PC-9 (cell line): ENCODE data around the gene RTP5. TPM values are rescaled to one million over a fixed set of nuclear protein-coding genes. Genes with fewer than 3 reads are reported as not detected.

Experiments used
- BruUV-seq: library from RNA; stranded (reverse); fragments of 400-500 nt; replicated peaks from 2 replicates; lab custom pipeline; 2021; lab: Mats Ljungman, UMichigan
- CTCF ChIA-PET: fragments of 300-600 bp; sonication (Branson Sonifier 250); formaldehyde crosslinking; loops from one replicate; lab custom pipeline; 2022; ENCODE audit warnings: antibody characterized with exemption; lab: Charles Lee
- POLR2A ChIA-PET: fragments of 300-600 bp; sonication (Branson Sonifier 250); formaldehyde crosslinking; loops from one replicate; lab custom pipeline; 2022; ENCODE audit warnings: antibody characterized with exemption; ENCODE audit not compliant: unreplicated experiment; lab: Charles Lee
- DNase-seq, 2 experiments: peaks; one replicate each; pipeline versions ENCODE4 v3.0.0 to v3.0.0-alpha.2; 2015 to 2022; ENCODE audit warnings: mixed read lengths in 1 of 2
- H2AFZ ChIP-seq: fragments of 200-600 bp; sonication (generic); 2 replicates; pipeline ENCODE4 v1.8.1; 2017; ENCODE audit warnings: antibody characterized with exemption
- H3F3A ChIP-seq: fragments of 200-600 bp; sonication (generic); 2 replicates; pipeline ENCODE4 v1.8.1; 2017; ENCODE audit warnings: antibody characterized with exemption, mild to moderate bottlenecking, low read depth; ENCODE audit not compliant: insufficient read depth
- H3K27ac ChIP-seq: fragments of 200-600 bp; sonication (generic); 2 replicates; pipeline ENCODE4 v1.6.1; 2016; ENCODE audit warnings: mixed run types
- H3K27me3 ChIP-seq: fragments of 200-600 bp; sonication (generic); 2 replicates; pipeline ENCODE4 v1.6.1; 2016; ENCODE audit warnings: low read depth, mixed run types; ENCODE audit not compliant: insufficient read depth
- H3K36me3 ChIP-seq: fragments of 200-600 bp; sonication (generic); 2 replicates; pipeline ENCODE4 v1.6.1; 2016; ENCODE audit warnings: low read depth, mixed run types
- H3K4me1 ChIP-seq: fragments of 200-600 bp; sonication (generic); replicated peaks from 2 replicates; pipeline ENCODE4 v1.6.1; 2016; ENCODE audit warnings: mixed run types; ENCODE audit not compliant: insufficient read depth
- H3K4me2 ChIP-seq: fragments of 200-600 bp; sonication (generic); 2 replicates; pipeline ENCODE4 v1.6.1; 2017; ENCODE audit warnings: mixed run types
- H3K4me3 ChIP-seq: fragments of 200-600 bp; sonication (generic); 2 replicates; pipeline ENCODE4 v1.6.1; 2016; ENCODE audit warnings: mixed run types
- H3K79me2 ChIP-seq: fragments of 200-600 bp; sonication (generic); 2 replicates; pipeline ENCODE4 v1.6.1; 2017; ENCODE audit warnings: low read depth, mixed run types
- H3K9me2 ChIP-seq: fragments of 200-600 bp; sonication (generic); 2 replicates; pipeline ENCODE4 v1.8.1; 2017; ENCODE audit warnings: mild to moderate bottlenecking; ENCODE audit not compliant: insufficient read depth
- H3K9me3 ChIP-seq: fragments of 200-600 bp; sonication (generic); 2 replicates; pipeline ENCODE4 v1.8.1; 2016; ENCODE audit warnings: low read depth; ENCODE audit not compliant: insufficient read depth
- H4K20me1 ChIP-seq: fragments of 200-600 bp; sonication (generic); 2 replicates; pipeline ENCODE4 v1.8.1; 2017; ENCODE audit not compliant: insufficient read depth
- EZH2 ChIP-seq: fragments of 200-600 bp; sonication (generic); IDR thresholded peaks from 2 replicates; pipeline ENCODE4 v1.8.0; 2017; ENCODE audit warnings: antibody characterized with exemption, low read depth
- intact Hi-C: fragments of 100-400 bp; cut with micrococcal nuclease; formaldehyde crosslinking; loops from one replicate; pipeline ENCODE4 v1.10.0; 2022; ENCODE audit not compliant: unreplicated experiment
- total RNA-seq: library from RNA; stranded (reverse); gene quantifications from 2 replicates; pipeline ENCODE4 v1.2.3, GENCODE V29; 2021
- TF ChIP-seq, protein P1 (sequence below): fragments of 200-600 bp; sonication (generic); conservative IDR thresholded peaks from 2 replicates; pipeline ENCODE4 v1.6.1; 2017; ENCODE audit warnings: mixed run types, antibody characterized with exemption, mild to moderate bottlenecking, moderate library complexity

Gene RTP5
- total RNA-seq, 1 experiment from 2014 or later: not detected

DNA sequence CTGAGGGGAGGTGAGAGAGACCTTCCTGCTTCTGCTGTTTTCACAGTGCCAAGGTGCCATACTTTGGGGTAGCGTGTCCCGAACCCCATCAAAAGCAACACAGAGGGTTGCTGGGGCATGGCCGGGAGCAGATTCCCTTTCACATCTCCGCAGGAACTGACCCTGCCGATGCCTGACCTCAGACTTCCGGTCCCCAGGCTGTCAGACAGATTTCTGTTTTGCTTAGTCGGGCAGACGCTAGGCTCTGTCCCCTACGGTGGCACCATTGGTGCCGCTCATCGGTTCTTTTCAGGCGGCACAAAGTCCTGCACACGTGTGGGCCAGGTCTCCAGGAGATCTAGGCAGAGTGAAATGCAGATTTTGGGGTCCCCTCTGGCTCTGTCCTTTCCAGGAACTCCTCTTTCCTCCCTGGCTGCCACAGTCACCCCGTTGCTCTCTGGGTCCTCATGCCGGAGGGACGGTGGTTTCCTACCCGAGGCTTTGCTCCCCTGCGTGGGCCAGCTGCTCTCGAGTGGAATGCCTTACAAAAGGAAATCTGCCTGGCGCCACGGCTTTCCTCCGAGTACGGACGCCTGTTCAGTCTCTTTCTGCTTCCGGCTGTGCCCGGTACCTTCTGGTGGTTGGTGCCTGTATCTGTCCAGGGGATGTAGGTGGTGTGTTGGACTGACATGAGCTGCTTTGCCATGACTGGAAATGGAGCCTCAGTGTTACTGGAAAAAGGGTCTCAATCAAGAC is 39.3 kb downstream of the RTP5 start:
- H2AFZ ChIP-seq: no peak overlapping the region
- H3K9me2 ChIP-seq: no peaks in the 10 kb centered on the region
- CTCF ChIA-PET: no interaction called here
- no peaks in the 10 kb centered on the region for H4K20me1 ChIP-seq
- H3K4me2 ChIP-seq: no peak overlapping the region
- no peak overlapping the region for H3K27ac ChIP-seq
- BruUV-seq: no TSS peak
- no peaks in the 10 kb centered on the region for H3K36me3 ChIP-seq
- no peaks in the 10 kb centered on the region for H3K4me1 ChIP-seq
- no peaks in the 10 kb centered on the region; the same call in 1 of the 2 replicates for H3K9me3 ChIP-seq
- no peaks in the 10 kb centered on the region for H3F3A ChIP-seq
- H3K27me3 ChIP-seq: peaks cover 88% of the 10 kb centered on the region
- TF ChIP-seq, protein P1, sequence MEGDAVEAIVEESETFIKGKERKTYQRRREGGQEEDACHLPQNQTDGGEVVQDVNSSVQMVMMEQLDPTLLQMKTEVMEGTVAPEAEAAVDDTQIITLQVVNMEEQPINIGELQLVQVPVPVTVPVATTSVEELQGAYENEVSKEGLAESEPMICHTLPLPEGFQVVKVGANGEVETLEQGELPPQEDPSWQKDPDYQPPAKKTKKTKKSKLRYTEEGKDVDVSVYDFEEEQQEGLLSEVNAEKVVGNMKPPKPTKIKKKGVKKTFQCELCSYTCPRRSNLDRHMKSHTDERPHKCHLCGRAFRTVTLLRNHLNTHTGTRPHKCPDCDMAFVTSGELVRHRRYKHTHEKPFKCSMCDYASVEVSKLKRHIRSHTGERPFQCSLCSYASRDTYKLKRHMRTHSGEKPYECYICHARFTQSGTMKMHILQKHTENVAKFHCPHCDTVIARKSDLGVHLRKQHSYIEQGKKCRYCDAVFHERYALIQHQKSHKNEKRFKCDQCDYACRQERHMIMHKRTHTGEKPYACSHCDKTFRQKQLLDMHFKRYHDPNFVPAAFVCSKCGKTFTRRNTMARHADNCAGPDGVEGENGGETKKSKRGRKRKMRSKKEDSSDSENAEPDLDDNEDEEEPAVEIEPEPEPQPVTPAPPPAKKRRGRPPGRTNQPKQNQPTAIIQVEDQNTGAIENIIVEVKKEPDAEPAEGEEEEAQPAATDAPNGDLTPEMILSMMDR: no peak
- no peak overlapping the region for H3K4me3 ChIP-seq
- POLR2A ChIA-PET: no interaction called here
- intact Hi-C loops: no loop called here
- no peaks in the 10 kb centered on the region for H3K79me2 ChIP-seq
- peak in 1 of 2 experiments; percentile 26 for DNase-seq

DNA sequence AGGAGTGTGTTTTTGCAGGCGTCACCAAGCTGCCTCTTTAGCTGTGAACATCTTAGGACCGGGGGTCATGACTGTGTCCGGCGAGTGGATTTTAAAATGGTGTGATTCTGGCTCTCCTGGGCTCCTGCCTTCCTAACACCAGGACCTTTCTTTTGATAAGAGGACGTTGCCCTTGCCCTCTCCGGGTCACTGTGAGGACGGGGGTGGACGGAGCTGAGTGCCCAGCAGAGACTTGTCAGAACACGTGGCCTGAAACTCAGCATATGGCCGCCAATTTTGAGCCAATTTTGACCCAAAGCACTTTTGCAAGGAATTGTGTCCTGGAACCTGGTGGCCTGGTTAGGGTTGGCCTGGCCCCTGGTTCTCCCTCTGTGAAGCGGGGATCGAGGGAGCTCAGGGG is 40.2 kb downstream of the RTP5 start:
- no TSS peak for BruUV-seq

DNA sequence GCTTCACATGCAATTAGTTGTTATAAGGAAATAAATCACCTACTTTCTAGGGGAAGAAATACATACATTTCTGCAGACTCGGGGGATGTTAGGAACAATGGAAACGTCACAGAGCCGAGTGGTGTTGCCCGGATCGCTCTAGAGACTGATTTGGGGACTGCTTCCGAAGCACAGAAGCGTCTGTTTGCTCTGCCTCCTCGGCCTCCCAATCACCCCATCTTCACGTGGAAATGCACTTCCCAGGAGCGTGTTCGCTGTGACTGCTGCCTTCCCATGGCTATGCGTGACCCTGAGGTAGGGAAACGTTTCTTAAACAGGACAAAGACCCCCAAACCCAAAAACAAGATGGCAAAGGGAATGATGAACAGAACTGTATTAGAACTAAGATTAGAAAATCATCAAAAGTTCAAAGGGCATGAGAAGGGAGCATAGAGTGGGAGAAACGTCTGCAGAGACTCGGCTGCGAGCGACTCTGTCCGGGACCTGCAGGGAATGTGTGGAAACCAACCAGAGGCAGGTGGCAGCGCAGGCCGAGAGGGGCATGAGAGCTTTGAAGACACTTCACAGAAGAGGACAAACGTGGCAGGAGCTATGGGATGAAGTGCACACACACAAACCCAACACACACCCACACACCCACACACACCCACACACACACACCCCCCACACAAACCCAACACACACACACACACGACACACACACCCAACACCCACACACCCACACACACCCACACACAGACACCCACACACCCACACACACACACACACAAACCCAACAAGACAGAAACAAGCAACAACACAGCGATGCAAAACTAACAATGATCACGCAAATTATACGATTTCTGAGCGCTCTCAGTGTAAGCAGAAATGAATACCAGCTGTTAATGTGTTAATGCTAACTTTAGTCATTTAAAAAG is 41.3 kb downstream of the RTP5 start:
- H3K4me3 ChIP-seq: no peak overlapping the region
- POLR2A ChIA-PET: interaction anchor here (0.6 kb wide), 1 partner anchor 60 kb away, joined by 3 read pairs; no protein-coding TSS in a partner anchor
- no peak overlapping the region for H2AFZ ChIP-seq
- DNase-seq: peak in 1 of 2 experiments; percentile 31
- no peaks in the 10 kb centered on the region for H3K36me3 ChIP-seq
- no peaks in the 10 kb centered on the region for H3K9me2 ChIP-seq
- H3K79me2 ChIP-seq: no peaks in the 10 kb centered on the region
- no peak overlapping the region for H3K27ac ChIP-seq
- intact Hi-C loops: no loop called here
- H3K27me3 ChIP-seq: peaks cover 80% of the 10 kb centered on the region
- H3K9me3 ChIP-seq: no peaks in the 10 kb centered on the region; the same call in 1 of the 2 replicates
- CTCF ChIA-PET: no interaction called here
- no peak overlapping the region for H3K4me2 ChIP-seq
- no peaks in the 10 kb centered on the region for H3F3A ChIP-seq
- no TSS peak for BruUV-seq
- H3K4me1 ChIP-seq: no peaks in the 10 kb centered on the region
- H4K20me1 ChIP-seq: no peaks in the 10 kb centered on the region
- TF ChIP-seq, protein P1: no peak
- TF ChIP-seq EZH2: no peak

More for the DNA sequence above, 40.2 kb downstream of the RTP5 start:
- TF ChIP-seq, protein P1: no peak
- TF ChIP-seq EZH2: no peak
- H3K4me3 ChIP-seq: no peak overlapping the region
- no peaks in the 10 kb centered on the region for H3K36me3 ChIP-seq
- no peak overlapping the region for H3K27ac ChIP-seq
- H3K4me1 ChIP-seq: no peaks in the 10 kb centered on the region
- POLR2A ChIA-PET: no interaction called here
- H3K4me2 ChIP-seq: no peak overlapping the region
- no peaks in the 10 kb centered on the region for H3K9me2 ChIP-seq
- H3K79me2 ChIP-seq: no peaks in the 10 kb centered on the region
- H3K27me3 ChIP-seq: peaks cover 81% of the 10 kb centered on the region
- no peaks in the 10 kb centered on the region for H4K20me1 ChIP-seq
- no peaks in the 10 kb centered on the region; the same call in 1 of the 2 replicates for H3K9me3 ChIP-seq
- intact Hi-C loops: no loop called here
- no peak overlapping the region for H2AFZ ChIP-seq
- DNase-seq: peak in 1 of 2 experiments; percentile 15
- CTCF ChIA-PET: no interaction called here
- no peaks in the 10 kb centered on the region for H3F3A ChIP-seq
